GM13977 (cell line): ENCODE measurements around the gene PFKP.

Experiments used
- DNase-seq: peaks from one replicate; pipeline ENCODE4 v3.0.0; 2012; ENCODE audit warnings: low spot score
- CTCF ChIP-seq: IDR thresholded peaks from 2 replicates; pipeline ENCODE4 v1.5.1; 2012; ENCODE audit warnings: mild to moderate bottlenecking, control low read depth; ENCODE audit not compliant: insufficient read depth; ENCODE audit errors: extremely low read depth, missing control alignments
- in situ Hi-C: fragments of 300-500 bp; cut with MboI; formaldehyde crosslinking; loops from one replicate; pipeline ENCODE4 v1.12.0; 2022; ENCODE audit warnings: low sequenced_read_pairs, low pct_unique_long_range_greater_than_20kb, mixed read lengths, inconsistent platforms; ENCODE audit not compliant: unreplicated experiment

Gene PFKP

GRCh38 chr10:3148041-3148440, 80.7 kb downstream of the PFKP start:
- TF ChIP-seq CTCF = no peak
- in situ Hi-C loops = no loop called here
- DNase-seq = no peak

- no peak for TF ChIP-seq CTCF
- DNase-seq = no peak
- in situ Hi-C loops = no loop called here
Measured at GRCh38 chr10:3148994-3149393, 81.6 kb downstream of the PFKP start.

- in situ Hi-C loops = no loop called here
- no peak for TF ChIP-seq CTCF
- no peak for DNase-seq
Measured at GRCh38 chr10:3149918-3150317, 82.6 kb downstream of the PFKP start.

GRCh38 chr10:3150366-3150765, 83.0 kb downstream of the PFKP start:
- TF ChIP-seq CTCF = no peak
- in situ Hi-C loops = no loop called here
- DNase-seq = no peak

GRCh38 chr10:3150961-3151360, 83.6 kb downstream of the PFKP start:
- DNase-seq = no peak
- no peak for TF ChIP-seq CTCF
- in situ Hi-C loops = no loop called here

- in situ Hi-C loops = no loop called here
- no peak for TF ChIP-seq CTCF
- DNase-seq = no peak
Measured at GRCh38 chr10:3151889-3152565, 84.7 kb downstream of the PFKP start.
